ENCODE data around the gene SCLT1. TPM values are rescaled to one million over a fixed set of nuclear protein-coding genes. Genes with fewer than 3 reads are reported as not detected.

SCLT1 gene
- total and polyA plus RNA-seq, 2 of the 13 experiments (the other 11 are each of a cell fraction or from before 2014, with no cell fraction given) = 1.5 to 8.7 TPM

- TF ChIP-seq MYNN (CRISPR knock-in tag; IDR thresholded peaks at IDR 0.05; ENCODE audit: low read depth) = no peak
- no peak for TF ChIP-seq HOXA9 (CRISPR knock-in tag; IDR thresholded peaks at IDR 0.05; ENCODE audit: borderline replicate concordance)
- no peak for TF ChIP-seq GATAD2A (CRISPR knock-in tag; IDR thresholded peaks at IDR 0.05)
- TF ChIP-seq ZNF562 (CRISPR knock-in tag; IDR thresholded peaks at IDR 0.05; ENCODE audit: borderline replicate concordance) = no peak
Observed at GRCh38 chr4:129117705-129118104, 24.4 kb upstream of the SCLT1 start (continued).

GRCh38 chr4:129113919-129114318, 20.6 kb upstream of the SCLT1 start:
- ATAC-seq (no peak), FAIRE-seq (no peak), DNase-seq (ENCODE audit: low spot score) (no peak)
- WGBS (ENCODE audit: low lambda C conversion rate) = 10% methylated on average over 1 of the region's 1 CpG
- ChIA-PET CTCF (ENCODE audit: low intra/inter-chr PET ratio, low total read pairs) (no interaction called here), POLR2A (no interaction called here)
- intact Hi-C loops (cut with micrococcal nuclease; ENCODE audit: unreplicated experiment) = no loop called here
- no peak overlapping the region for H3K9ac ChIP-seq (ENCODE audit: insufficient read depth, low read depth, low read length)
- no peak overlapping the region for H2AFZ ChIP-seq (ENCODE audit: low read length)
- H3K4me1 ChIP-seq (ENCODE audit: insufficient read depth, low read length) = no peaks in the 10 kb centered on the region
- no peak overlapping the region for H3K4me2 ChIP-seq (ENCODE audit: low read depth, low read length)
- no peak for TF ChIP-seq ZFY (CRISPR knock-in tag; IDR thresholded peaks at IDR 0.05)
- no peaks in the 10 kb centered on the region for H3K36me3 ChIP-seq (replicated peaks in 1 of 2; ENCODE audit: control insufficient read depth in 1 of 2, insufficient read depth in 2 of 2, low read length in 2 of 2)
- no peaks in the 10 kb centered on the region for H4K20me1 ChIP-seq (ENCODE audit: insufficient read depth, low read length)
- in situ Hi-C loops (cut with HindIII; ENCODE audit: extremely low pct_ligation_motif_present, low pct_unique_long_range_greater_than_20kb) = no loop called here
- H3K27me3 ChIP-seq (ENCODE audit: control insufficient read depth in 1 of 2, insufficient read depth in 2 of 2, low read length in 2 of 2) = no peaks in the 10 kb centered on the region
- no TSS peak for BruUV-seq (replicated peaks)
- no peaks in the 10 kb centered on the region for H3K9me3 ChIP-seq (ENCODE audit: low read length)
- no peaks in the 10 kb centered on the region for H3K79me2 ChIP-seq (ENCODE audit: insufficient read depth, low read length)
- H3K27ac ChIP-seq (ENCODE audit: extremely low read length, insufficient read depth, low read length) = no peak overlapping the region
- no peak overlapping the region for H3K4me3 ChIP-seq (replicated peaks in 1 of 3; ENCODE audit: insufficient read depth in 1 of 3, low read depth in 2 of 3, low read length in 3 of 3)

DNA sequence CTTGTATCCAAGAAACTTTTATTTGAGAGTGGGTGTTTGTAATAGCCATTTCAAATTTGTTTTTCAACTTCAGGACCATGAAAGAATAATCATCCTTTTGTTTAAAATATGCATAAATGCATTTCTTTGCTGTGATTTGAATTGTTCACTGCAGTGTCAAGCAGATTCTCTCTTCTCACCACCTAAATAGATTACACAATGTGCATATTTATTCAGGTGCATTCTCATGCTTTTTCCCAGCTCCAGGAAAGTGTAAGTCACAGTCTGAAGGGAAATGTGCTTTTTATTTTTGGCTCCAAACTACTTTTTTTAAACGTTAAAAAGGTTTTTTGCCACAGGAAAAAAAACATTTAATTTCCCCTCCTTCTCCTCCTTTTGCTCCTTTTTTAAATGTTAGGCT, 20.1 kb upstream of the SCLT1 start:
- Histone ChIP-seq H3K27me3 (ENCODE audit: control insufficient read depth in 1 of 2, insufficient read depth in 2 of 2, low read length in 2 of 2) (no peaks in the 10 kb centered on the region), H2AFZ (ENCODE audit: low read length) (no peak overlapping the region), H3K4me2 (ENCODE audit: low read depth, low read length) (no peak overlapping the region), H3K36me3 (replicated peaks in 1 of 2; ENCODE audit: control insufficient read depth in 1 of 2, insufficient read depth in 2 of 2, low read length in 2 of 2) (no peaks in the 10 kb centered on the region), H4K20me1 (ENCODE audit: insufficient read depth, low read length) (no peaks in the 10 kb centered on the region), H3K27ac (ENCODE audit: extremely low read length, insufficient read depth, low read length) (no peak overlapping the region), H3K4me3 (replicated peaks in 1 of 3; ENCODE audit: insufficient read depth in 1 of 3, low read depth in 2 of 3, low read length in 3 of 3) (no peak overlapping the region), H3K79me2 (ENCODE audit: insufficient read depth, low read length) (no peaks in the 10 kb centered on the region), H3K4me1 (ENCODE audit: insufficient read depth, low read length) (no peaks in the 10 kb centered on the region), H3K9ac (ENCODE audit: insufficient read depth, low read depth, low read length) (no peak overlapping the region), H3K9me3 (ENCODE audit: low read length) (no peaks in the 10 kb centered on the region)
- ChIA-PET CTCF (ENCODE audit: low intra/inter-chr PET ratio, low total read pairs) (no interaction called here), POLR2A (no interaction called here)
- no TSS peak for BruUV-seq (replicated peaks)
- WGBS (ENCODE audit: low lambda C conversion rate) = 6% methylated on average over 1 of the region's 1 CpG
- TF ChIP-seq ZNF713 (CRISPR knock-in tag; IDR thresholded peaks at IDR 0.05) (no peak), ARID4A (CRISPR knock-in tag; IDR thresholded peaks at IDR 0.05; ENCODE audit: borderline replicate concordance) (no peak), ZNF678 (CRISPR knock-in tag; IDR thresholded peaks at IDR 0.05) (no peak), TARDBP (CRISPR knock-in tag; IDR thresholded peaks at IDR 0.05) (no peak)
- TF ChIP-seq, protein P1, sequence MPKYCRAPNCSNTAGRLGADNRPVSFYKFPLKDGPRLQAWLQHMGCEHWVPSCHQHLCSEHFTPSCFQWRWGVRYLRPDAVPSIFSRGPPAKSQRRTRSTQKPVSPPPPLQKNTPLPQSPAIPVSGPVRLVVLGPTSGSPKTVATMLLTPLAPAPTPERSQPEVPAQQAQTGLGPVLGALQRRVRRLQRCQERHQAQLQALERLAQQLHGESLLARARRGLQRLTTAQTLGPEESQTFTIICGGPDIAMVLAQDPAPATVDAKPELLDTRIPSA (CRISPR knock-in tag; IDR thresholded peaks at IDR 0.05; ENCODE audit: borderline replicate concordance) = no peak
- DNase-seq (ENCODE audit: low spot score) (no peak), ATAC-seq (no peak), FAIRE-seq (no peak)
- intact Hi-C loops (cut with micrococcal nuclease; ENCODE audit: unreplicated experiment) = no loop called here
- in situ Hi-C loops (cut with HindIII; ENCODE audit: extremely low pct_ligation_motif_present, low pct_unique_long_range_greater_than_20kb) = no loop called here

Data from HepG2 (cell line).